Peyer's patch (tissue), 4 donors: ENCODE data around the gene TMEM259.

Experiments
- POLR2A ChIP-seq, 2 donors: fragments of 450-650 bp; IDR thresholded peaks; one replicate each; pipeline ENCODE4 v1.5.1; 2017; ENCODE audit warnings: antibody characterized with exemption in 2 of 2, mild to moderate bottlenecking in 2 of 2, moderate library complexity in 2 of 2
- TF ChIP-seq, protein P1 (sequence below), 6 experiments: fragments of 450-650 bp in 4 of 6; fragments of 200-600 bp in 2 of 6; sonication (generic) in 1 of 6; IDR thresholded peaks; one replicate each; pipeline ENCODE4 v1.5.1; 2017 to 2019; ENCODE audit warnings: antibody characterized with exemption in 6 of 6, mild to moderate bottlenecking in 3 of 6, moderate library complexity in 1 of 6

DNA sequence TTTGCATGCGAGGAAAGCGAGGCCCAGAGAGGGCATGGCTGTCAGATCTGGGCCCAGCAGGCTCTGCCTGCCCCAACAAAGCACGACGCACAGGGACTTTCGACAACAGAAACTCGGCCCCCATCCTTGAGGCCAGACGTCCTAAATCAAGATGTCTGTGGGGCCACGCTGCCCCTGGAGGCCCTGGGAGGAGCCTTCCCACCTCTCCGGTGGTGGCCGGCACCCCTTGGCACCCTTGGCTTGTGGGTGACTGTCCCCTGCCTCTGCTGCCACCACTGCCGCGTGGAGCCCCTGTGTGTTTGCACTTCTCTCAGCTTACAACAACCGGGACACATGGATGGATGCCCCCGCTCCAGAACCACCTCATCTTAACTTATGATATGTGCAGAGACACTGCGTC lies 32.4 kb downstream of the TMEM259 start:
- TF ChIP-seq POLR2A (IDR thresholded peaks at IDR 0.05), result no peak
- TF ChIP-seq, protein P1, sequence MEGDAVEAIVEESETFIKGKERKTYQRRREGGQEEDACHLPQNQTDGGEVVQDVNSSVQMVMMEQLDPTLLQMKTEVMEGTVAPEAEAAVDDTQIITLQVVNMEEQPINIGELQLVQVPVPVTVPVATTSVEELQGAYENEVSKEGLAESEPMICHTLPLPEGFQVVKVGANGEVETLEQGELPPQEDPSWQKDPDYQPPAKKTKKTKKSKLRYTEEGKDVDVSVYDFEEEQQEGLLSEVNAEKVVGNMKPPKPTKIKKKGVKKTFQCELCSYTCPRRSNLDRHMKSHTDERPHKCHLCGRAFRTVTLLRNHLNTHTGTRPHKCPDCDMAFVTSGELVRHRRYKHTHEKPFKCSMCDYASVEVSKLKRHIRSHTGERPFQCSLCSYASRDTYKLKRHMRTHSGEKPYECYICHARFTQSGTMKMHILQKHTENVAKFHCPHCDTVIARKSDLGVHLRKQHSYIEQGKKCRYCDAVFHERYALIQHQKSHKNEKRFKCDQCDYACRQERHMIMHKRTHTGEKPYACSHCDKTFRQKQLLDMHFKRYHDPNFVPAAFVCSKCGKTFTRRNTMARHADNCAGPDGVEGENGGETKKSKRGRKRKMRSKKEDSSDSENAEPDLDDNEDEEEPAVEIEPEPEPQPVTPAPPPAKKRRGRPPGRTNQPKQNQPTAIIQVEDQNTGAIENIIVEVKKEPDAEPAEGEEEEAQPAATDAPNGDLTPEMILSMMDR (IDR thresholded peaks at IDR 0.05), result no peak
